Measurements from ENCODE around the gene PTPRG.

PTPRG gene

GRCh38 chr3:62011666-62012065 lies 450.3 kb downstream of the PTPRG start:
- DNase-seq (ENCODE audit: low read depth) = peak; percentile 79
- no peak for TF ChIP-seq CTCF (conservative IDR thresholded peaks at IDR 0.05; ENCODE audit: control insufficient read depth, insufficient read depth, low read depth, low read length)
- no peak overlapping the region for H3K4me3 ChIP-seq (ENCODE audit: control insufficient read depth, low read depth, low read length)

- no peak for DNase-seq (ENCODE audit: low read depth)
- no peak overlapping the region for H3K4me3 ChIP-seq (ENCODE audit: control insufficient read depth, low read depth, low read length)
- TF ChIP-seq CTCF (conservative IDR thresholded peaks at IDR 0.05; ENCODE audit: control insufficient read depth, insufficient read depth, low read depth, low read length) = no peak
Measured at GRCh38 chr3:62013951-62014350, 452.6 kb downstream of the PTPRG start.

- TF ChIP-seq CTCF (conservative IDR thresholded peaks at IDR 0.05; ENCODE audit: control insufficient read depth, insufficient read depth, low read depth, low read length) = no peak
- no peak overlapping the region for H3K4me3 ChIP-seq (ENCODE audit: control insufficient read depth, low read depth, low read length)
- no peak for DNase-seq (ENCODE audit: low read depth)
Measured at GRCh38 chr3:62015111-62015510, 453.7 kb downstream of the PTPRG start.

- H3K4me3 ChIP-seq (ENCODE audit: control insufficient read depth, low read depth, low read length) = no peak overlapping the region
- no peak for DNase-seq (ENCODE audit: low read depth)
- no peak for TF ChIP-seq CTCF (conservative IDR thresholded peaks at IDR 0.05; ENCODE audit: control insufficient read depth, insufficient read depth, low read depth, low read length)
Measured at GRCh38 chr3:62019906-62020305, 458.5 kb downstream of the PTPRG start.

- no peak for TF ChIP-seq CTCF (conservative IDR thresholded peaks at IDR 0.05; ENCODE audit: control insufficient read depth, insufficient read depth, low read depth, low read length)
- no peak overlapping the region for H3K4me3 ChIP-seq (ENCODE audit: control insufficient read depth, low read depth, low read length)
- DNase-seq (ENCODE audit: low read depth) = no peak
Measured at GRCh38 chr3:62020706-62021105, 459.3 kb downstream of the PTPRG start.

GRCh38 chr3:62022312-62022711 lies 460.9 kb downstream of the PTPRG start:
- no peak overlapping the region for H3K4me3 ChIP-seq (ENCODE audit: control insufficient read depth, low read depth, low read length)
- no peak for DNase-seq (ENCODE audit: low read depth)
- TF ChIP-seq CTCF (conservative IDR thresholded peaks at IDR 0.05; ENCODE audit: control insufficient read depth, insufficient read depth, low read depth, low read length) = no peak

- no peak overlapping the region for H3K4me3 ChIP-seq (ENCODE audit: control insufficient read depth, low read depth, low read length)
- DNase-seq (ENCODE audit: low read depth) = no peak
- TF ChIP-seq CTCF (conservative IDR thresholded peaks at IDR 0.05; ENCODE audit: control insufficient read depth, insufficient read depth, low read depth, low read length) = no peak
Measured at GRCh38 chr3:62024882-62025281, 463.5 kb downstream of the PTPRG start.
